ENCODE results near the gene C1QC.

DNA sequence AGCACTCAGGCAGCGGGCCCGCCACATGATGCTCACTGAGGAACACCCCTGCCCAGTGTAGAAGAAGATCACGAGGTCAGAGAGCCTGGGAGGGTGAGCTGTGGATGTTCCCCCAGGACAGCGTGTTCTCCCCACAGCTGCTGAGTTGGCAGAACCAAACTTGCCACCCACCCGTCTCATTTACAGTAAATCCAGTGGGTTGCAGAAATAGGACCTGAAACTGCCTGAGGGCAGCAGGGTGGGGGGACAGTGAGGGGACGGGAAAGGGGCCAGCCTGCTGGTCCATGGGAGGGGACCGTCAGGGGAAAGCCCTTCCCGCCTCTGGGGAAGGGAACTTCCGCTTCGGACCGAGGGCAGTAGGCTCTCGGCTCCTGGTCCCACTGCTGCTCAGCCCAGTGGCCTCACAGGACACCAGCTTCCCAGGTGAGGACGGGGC, 9.5 kb downstream of the C1QC start, which contains the start of gene C1QB:
- TF ChIP-seq CTCF (IDR thresholded peaks at IDR 0.05), result no peak
- TF ChIP-seq POLR2A (IDR thresholded peaks at IDR 0.05), result no peak

Data from testis (tissue), 2 donors.